SHP77 treated with DMSO at 0.1 percent for 48 hours (cell line): ENCODE measurements around the gene TAT.

ENCODE experiments used
- DNase-seq: peaks from one replicate; lab custom pipeline; 2025; lab: John Stamatoyannopoulos, UW

TAT gene

DNA sequence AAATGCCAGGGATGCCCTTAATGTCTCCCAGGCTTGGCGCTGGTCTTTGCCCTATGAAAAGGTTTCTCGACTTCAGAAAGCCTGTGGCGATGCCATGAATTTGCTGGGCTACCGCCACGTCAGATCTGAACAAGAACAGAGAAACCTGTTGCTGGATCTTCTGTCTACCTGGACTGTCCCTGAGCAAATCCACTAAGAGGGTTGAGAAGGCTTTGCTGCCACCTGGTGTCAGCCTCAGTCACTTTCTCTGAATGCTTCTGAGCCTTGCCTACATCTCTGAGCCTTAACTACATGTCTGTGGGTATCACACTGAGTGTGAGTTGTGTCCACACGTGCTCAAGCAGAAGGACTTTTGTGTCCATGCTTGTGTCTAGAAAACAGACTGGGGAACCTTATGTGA, 39.2 kb downstream of the TAT start:
- DNase-seq = peak; percentile 62

- DNase-seq = peak; percentile 18
Measured at GRCh38 chr16:71536752-71537499, 40.0 kb downstream of the TAT start.

GRCh38 chr16:71532366-71532765, 44.5 kb downstream of the TAT start:
- DNase-seq = no peak

GRCh38 chr16:71528863-71529262, 48.0 kb downstream of the TAT start:
- no peak for DNase-seq

- no peak for DNase-seq
Measured at GRCh38 chr16:71528257-71528656, 48.6 kb downstream of the TAT start.

GRCh38 chr16:71526111-71526631, 50.7 kb downstream of the TAT start, which contains the start of gene CHST4:
TSS of gene CHST4 (plus strand) at chr16:71526426. CDS start at chr16:71536678, 10,252 bp downstream.
- no peak for DNase-seq

DNA sequence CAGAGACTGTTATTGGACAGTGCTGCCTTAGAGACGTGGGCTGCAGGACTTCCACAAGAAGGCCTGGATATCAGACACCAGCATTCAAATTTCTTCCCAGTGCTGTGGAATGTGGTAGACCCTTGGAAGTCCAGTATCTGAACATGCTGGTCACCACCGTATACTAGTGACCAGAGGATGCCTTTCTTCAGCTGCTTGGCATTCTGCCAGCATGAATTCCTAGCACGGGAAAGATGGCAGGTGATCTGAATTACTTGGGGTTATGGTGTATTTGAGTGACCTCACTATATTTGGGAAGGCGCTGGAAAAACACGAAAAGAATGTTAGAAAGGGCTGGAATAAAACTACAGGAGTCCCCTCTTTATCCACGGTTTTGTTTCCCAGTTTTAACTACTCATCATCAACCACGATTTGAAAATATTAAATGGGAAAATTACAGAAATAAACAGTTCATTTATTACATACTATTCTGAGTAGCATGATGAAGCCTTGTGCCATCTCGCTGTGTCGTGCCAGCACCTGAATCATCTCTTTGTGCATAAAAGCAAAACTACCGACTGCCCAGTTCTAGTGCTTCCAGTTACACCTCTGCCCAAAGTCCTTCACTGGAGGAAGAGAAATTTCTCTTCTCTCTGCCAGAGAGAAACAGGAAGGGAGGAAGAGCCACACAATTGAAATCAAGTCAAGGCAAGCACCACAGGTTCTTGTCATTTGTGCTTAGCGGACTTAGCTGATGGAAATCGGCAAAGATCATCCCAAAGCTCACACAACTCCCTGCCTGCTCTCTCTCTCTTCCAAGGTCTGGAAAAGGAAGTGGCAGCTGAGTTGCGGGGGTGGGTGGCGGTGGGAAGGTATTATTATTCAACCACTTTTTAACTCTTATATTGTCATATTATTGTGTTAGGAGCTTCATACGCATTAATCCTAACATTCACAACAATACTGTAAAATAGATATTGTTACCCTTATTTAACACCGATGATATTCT, 52.0 kb downstream of the TAT start:
- DNase-seq = no peak

DNA sequence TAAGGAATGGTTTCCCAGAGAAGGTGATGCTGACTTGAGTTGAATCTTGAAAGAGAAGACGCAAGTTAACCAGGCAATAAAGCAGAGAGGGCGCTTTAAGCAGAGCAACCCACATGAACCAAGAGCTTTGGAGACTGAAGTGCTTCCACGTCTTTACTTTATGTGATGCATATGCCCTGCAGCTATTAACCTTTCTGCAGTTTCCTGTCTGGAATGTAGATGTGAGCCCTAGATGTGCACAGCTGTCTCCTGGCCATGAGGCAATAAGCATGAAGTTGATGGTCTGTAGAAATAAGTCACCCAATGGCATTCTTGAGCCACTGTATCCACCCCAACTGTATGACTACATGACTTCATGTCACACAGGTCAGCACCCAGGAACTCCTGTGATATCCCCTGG, 56.3 kb downstream of the TAT start:
- DNase-seq = no peak
